GM19372 (cell line): ENCODE data around the gene SPAG9.
A peak's percentile ranks its signal among the peaks of the same experiment; 100 is the strongest.
"Not testable (repeated sequence)": the region's sequence is repeated elsewhere in the genome, so short reads cannot be mapped to it uniquely, and the experiment has no call there.

Source experiments
- ATAC-seq: cut with Tn5 transposase; IDR thresholded peaks from one replicate; pipeline ENCODE4 v1.9.1; 2021; ENCODE audit warnings: mild to moderate bottlenecking, low read depth, moderate library complexity; ENCODE audit not compliant: unreplicated experiment

The SPAG9 gene

GRCh38 chr17:51144266-51145022 lies 23.8 kb upstream of the SPAG9 start:
- ATAC-seq = no peak

- ATAC-seq = no peak
Observed at GRCh38 chr17:51142597-51142996, 21.9 kb upstream of the SPAG9 start.

GRCh38 chr17:51135956-51136355 lies 15.3 kb upstream of the SPAG9 start:
- ATAC-seq = no peak

- no peak for ATAC-seq
Observed at GRCh38 chr17:51133365-51133764, 12.7 kb upstream of the SPAG9 start.

- ATAC-seq = no peak
Observed at GRCh38 chr17:51132964-51133319, 12.3 kb upstream of the SPAG9 start.

- ATAC-seq = no peak
Observed at GRCh38 chr17:51128076-51128475, 7.4 kb upstream of the SPAG9 start.

GRCh38 chr17:51124640-51125503 lies 4.2 kb upstream of the SPAG9 start:
- ATAC-seq = no peak

- ATAC-seq = not testable (repeated sequence)
Observed at GRCh38 chr17:51122473-51123115, 1.9 kb upstream of the SPAG9 start.

- no peak for ATAC-seq
Observed at GRCh38 chr17:51121620-51122472, 1.2 kb upstream of the SPAG9 start.

GRCh38 chr17:51120357-51120738 lies 320 bp downstream of the SPAG9 start:
- ATAC-seq = peak; percentile 24

- peak; percentile 16 for ATAC-seq
Observed at GRCh38 chr17:51119415-51120356, 982 bp downstream of the SPAG9 start.

GRCh38 chr17:51118330-51119195 lies 2.1 kb downstream of the SPAG9 start:
- no peak for ATAC-seq

GRCh38 chr17:51115179-51115578 lies 5.5 kb downstream of the SPAG9 start:
- ATAC-seq = no peak

- ATAC-seq = not testable (repeated sequence)
Observed at GRCh38 chr17:51112303-51113222, 8.1 kb downstream of the SPAG9 start.

GRCh38 chr17:51107778-51108177 lies 12.9 kb downstream of the SPAG9 start:
- ATAC-seq = no peak

GRCh38 chr17:51103451-51103850 lies 17.2 kb downstream of the SPAG9 start:
- ATAC-seq = no peak

GRCh38 chr17:51103050-51103449 lies 17.6 kb downstream of the SPAG9 start:
- ATAC-seq = no peak
